D341Med (cell line): ENCODE results near the gene ADCY9.
"Not testable (repeated sequence)": the region's sequence is repeated elsewhere in the genome, so short reads cannot be mapped to it uniquely, and the experiment has no call there.

Experiments used
- DNase-seq: peaks from one replicate; pipeline ENCODE4 v3.0.0; 2012; ENCODE audit warnings: low spot score

Gene ADCY9

DNA sequence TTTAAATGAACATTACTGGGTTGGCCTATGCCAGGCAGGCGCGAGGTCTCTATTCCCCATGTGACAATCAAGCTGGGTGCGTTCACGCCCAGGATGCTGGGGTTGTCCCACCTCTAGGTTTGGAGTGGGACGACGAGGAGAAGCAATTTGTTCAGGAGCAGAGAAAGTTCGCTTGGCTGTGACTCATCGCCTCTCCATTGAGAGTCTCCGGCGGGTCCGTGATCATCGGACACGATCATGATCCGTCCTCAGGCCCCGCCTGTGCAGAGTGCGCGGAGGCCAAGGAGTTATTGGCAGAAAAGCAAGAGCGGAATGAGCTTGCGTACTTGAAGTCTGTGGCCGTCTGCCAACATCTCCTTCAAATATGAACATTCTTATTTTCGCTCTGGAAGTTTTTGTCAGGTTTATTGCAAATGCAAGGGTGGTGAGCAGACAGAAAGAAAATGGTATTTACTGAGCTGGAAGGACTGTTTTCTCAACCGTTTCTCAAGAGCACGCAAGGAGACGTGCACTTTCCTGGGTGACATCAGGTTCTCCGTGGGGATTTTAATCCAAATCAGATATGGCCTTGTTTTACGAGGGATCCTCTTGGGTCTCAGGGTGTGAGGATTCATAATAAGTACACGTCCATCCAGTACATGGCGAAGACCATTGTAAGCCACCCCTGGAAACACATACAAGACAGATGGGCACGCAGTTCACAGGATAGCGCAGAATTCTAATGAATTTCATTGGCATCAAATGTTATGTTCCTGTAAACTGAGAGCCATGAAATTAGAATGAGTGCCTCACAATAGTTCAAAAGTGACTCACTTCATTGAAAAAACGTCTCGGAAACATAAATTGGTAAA, 165.7 kb downstream of the ADCY9 start:
- DNase-seq = no peak

GRCh38 chr16:3949946-3950342, 166.3 kb downstream of the ADCY9 start:
- DNase-seq = no peak

DNA sequence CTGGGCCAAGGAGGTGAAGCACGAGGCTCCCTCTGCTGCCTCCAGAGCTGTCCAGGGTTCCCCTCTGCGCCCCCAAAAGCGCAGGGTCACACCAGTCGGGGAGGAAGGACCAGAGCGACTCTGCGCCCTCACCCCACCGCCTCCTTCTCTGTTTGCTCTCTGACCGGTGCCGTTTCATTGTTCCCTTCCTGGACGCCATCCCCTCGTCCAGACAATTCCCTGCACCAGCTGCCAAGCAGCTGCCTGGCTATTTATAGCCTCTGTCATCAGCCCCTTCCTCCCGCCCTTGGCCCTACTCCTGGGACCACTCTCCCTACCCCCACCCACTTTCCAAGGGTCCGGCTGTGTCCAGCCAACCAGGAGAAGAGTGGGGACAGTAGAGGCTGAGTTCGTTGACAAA, 167.0 kb downstream of the ADCY9 start:
- DNase-seq = no peak

GRCh38 chr16:3948378-3948995, 167.8 kb downstream of the ADCY9 start:
- no peak for DNase-seq

DNA sequence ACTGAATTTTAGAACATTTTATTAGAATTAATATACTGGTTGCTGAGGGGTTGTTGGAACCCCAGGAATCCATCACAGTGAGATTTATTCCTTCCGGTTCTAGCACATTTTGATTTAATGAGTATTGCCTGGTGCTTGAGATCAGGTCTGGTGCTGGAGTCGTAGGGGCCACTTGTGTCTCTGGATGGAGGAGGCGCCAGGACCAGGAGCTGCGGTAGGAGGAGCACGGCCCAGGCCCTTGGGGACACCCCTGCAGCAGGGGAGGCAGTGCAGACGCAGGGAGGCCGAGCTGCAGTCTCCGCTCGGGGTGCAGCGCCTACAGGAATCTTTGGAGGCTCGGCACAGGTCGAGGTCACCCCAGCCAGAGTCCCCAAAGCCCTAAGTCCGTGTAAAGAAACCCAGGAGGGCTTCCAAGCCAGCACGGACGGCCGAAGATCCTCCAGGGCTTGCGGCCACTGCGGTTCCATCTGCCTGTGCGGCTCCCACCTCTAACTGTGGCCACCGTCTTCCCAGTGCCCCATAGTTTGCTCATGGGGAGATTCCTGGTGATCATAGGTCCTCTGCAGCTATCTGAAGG, 169.6 kb downstream of the ADCY9 start:
- no peak for DNase-seq

DNA sequence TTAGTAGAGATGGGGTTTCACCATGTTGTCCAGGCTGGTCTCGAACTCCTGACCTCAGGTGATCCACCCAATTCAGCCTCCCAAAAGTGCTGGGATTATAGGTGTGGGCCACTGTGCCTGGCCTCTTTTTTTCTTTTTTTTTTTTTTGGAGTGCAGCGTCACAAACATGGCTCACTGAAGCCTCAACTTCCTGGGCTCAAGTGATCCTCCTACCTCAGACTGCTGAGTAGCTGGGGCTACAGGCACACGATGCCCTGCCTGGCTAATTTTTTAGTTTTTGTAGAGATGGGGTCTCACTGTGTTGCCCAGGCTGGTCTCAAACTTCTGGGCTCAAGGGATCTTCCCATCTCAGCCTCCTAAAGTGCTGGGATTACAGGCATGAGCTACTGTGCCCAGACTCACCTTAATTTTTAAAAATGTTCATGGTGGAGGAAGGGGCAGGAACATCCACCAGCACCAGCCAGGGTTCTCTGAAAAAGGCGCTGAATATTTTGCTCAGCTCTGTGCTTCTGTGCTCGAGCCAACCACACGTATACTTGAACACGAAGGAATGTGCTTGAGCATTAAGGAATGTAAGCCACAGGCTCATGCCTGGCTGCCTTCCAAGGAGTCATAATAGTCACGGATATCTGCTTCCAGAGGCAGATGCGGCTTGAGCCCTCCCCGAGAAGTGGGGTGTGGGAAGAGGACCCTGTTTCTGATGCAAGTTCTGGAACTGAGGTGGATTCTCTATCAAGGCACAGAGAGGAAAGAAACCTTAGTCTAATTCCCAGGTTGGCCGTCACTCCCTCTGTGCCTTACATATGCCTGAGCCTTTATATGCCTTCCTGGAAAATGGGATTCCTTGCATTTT, 170.3 kb downstream of the ADCY9 start:
- DNase-seq = no peak

GRCh38 chr16:3944457-3944856, 171.8 kb downstream of the ADCY9 start:
- DNase-seq = not testable (repeated sequence)

DNA sequence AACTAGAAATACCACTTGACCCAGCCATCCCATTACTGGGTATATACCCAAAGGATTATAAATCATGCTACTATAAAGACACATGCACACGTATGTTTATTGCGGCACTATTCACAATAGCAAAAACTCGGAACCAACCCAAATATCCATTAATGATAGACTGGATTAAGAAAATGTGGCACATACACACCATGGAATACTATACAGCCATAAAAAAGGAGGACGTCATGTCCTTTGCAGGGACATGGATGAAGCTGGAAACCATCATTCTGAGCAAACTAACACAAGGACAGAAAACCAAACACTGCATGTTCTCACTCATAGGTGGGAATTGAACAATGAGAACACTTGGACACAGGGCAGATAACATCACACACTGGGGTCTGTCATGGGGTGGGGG, 174.1 kb downstream of the ADCY9 start:
- DNase-seq = not testable (repeated sequence)

- DNase-seq = peak; percentile 92
Measured at GRCh38 chr16:3938843-3939624, 177.2 kb downstream of the ADCY9 start.

GRCh38 chr16:3938471-3938842, 177.8 kb downstream of the ADCY9 start:
- no peak for DNase-seq

- DNase-seq = no peak
Measured at GRCh38 chr16:3937066-3937875, 179.0 kb downstream of the ADCY9 start.

GRCh38 chr16:3935921-3936320, 180.3 kb downstream of the ADCY9 start:
- no peak for DNase-seq

GRCh38 chr16:3934491-3935181, 181.6 kb downstream of the ADCY9 start:
- no peak for DNase-seq

DNA sequence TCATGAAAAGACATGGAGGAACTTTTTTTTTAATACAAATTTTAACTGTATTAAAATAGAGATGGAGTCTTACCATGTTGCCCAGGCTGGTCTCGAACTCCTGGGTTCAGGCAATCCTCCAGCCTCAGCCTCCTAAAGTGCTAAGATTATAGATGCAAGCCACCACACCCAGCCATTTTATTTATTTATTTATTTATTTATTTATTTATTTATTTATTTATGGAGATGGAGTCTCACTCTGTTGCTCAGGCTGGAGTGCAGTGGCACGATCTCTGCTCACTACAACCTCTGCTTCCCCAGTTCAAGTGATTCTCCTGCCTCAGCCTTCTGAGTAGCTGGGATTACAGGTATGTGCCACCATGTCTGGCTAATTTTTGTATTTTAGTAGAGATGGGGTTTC, 189.1 kb downstream of the ADCY9 start:
- not testable (repeated sequence) for DNase-seq

DNA sequence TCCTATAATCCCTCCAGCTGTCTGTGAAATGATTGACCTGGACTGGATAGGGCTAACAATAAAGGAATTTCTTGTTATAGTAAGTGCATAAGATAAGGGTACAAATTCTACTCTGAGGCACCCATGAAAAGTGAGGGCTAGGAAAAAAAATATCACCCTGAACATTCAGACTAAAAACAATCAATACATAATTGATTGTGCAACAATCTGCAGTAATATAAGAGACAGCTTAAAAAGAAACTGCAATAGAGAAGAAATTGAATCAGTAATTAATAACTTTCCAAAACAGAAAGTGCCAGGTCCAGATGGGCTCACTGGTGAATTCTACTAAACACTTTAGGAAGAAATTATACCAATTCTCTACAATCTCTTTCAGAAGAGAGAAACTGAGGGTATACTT, 191.5 kb downstream of the ADCY9 start:
- DNase-seq = no peak

DNA sequence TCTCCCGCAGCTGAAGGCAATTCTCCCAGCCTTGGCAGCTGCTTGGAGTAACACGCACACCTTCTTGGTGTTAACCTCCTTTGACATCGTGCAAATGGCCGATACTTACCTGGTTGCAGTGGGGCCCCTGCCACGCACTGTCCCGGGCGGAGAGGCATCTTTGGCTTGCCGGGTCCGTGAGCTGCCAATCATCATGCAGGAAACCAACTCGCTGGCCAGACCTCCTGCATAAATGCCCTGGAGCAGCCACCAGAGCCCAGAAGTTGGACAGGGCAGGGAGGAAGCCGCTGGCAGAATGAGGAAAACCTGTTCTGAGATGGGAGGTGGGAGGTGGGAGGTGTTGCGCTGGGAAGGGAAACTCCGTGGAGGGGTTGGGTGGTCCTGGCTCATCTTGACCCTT, 194.0 kb downstream of the ADCY9 start:
- DNase-seq = no peak

DNA sequence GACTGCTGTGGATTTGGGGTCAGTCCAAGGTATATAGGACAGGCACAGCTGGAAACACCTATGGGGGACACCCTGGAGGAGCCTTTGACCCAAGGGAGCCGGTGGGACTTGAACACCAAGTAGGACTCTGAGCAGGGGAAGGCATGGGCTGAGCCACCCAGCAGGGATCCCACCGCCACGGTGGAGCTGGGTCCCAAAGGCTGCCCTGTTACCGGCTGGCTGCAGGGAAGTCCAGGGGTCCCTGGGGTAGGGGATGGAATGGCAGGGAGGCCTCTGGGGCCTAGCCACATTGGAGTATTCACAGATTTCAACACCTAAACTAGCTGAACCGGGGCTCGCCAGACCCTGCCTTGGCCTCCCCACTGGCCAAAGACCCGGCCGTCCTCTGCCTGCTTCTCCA, 196.0 kb downstream of the ADCY9 start:
- DNase-seq = no peak

- DNase-seq = no peak
Measured at GRCh38 chr16:3919413-3919812, 196.8 kb downstream of the ADCY9 start.

DNA sequence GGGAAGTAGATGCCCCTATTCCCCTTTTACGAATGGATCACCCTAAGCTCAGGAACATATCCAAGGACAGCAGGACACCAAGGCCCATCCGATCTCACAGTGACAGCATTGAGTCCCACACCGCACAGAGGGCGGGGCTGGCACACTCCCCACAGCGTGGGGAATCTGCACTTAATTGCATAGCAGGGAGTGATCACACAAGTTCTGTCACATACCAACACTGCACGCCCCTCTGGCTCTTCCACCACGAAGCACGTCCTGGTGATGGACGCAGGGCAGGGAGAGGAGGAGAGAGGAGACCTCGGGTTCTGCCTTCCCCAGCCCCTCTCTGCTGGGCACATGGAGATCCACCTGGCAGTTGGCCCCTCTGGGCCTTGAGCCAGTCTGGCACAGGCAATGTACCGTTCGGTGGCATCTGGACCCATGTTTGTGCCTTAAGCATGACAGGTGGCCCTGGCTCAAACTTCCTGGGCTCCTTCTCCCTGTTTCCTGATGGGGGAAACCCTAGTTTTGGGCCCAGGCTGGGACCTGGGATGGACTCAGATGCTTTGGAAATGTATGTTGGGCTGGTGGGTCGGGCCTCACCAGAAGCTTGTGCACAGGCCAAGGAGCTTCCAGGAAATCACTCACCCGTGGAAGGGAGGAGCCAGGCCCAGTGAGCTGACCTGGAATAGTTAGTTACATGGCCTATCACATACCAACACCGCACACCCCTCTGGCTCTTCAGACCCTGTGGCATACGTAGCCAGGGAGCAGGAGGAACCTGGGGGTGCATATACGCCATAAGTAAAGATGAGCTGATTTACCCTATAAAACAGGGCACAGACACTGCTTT, 200.6 kb downstream of the ADCY9 start:
- DNase-seq = no peak
